Gastrocnemius medialis (tissue), 4 donors: ENCODE results near the gene SPINK4.

ENCODE experiments used
- POLR2A ChIP-seq, 2 donors: fragments of 450-650 bp; IDR thresholded peaks; one replicate each; pipeline ENCODE4 v1.6.1; 2017; ENCODE audit warnings: antibody characterized with exemption in 2 of 2, mild to moderate bottlenecking in 2 of 2, moderate library complexity in 2 of 2
- TF ChIP-seq, protein P1 (sequence below), 5 experiments: fragments of 450-650 bp in 3 of 5; fragments of 200-600 bp in 2 of 5; sonication (generic) in 2 of 5; IDR thresholded peaks in 4 of 5; conservative IDR thresholded peaks in 1 of 5; 1 replicate in 4 of 5; 2 replicates in 1 of 5; pipeline ENCODE4 v1.5.1; 2016 to 2019; ENCODE audit warnings: antibody characterized with exemption in 5 of 5, mild to moderate bottlenecking in 3 of 5, moderate library complexity in 3 of 5

DNA sequence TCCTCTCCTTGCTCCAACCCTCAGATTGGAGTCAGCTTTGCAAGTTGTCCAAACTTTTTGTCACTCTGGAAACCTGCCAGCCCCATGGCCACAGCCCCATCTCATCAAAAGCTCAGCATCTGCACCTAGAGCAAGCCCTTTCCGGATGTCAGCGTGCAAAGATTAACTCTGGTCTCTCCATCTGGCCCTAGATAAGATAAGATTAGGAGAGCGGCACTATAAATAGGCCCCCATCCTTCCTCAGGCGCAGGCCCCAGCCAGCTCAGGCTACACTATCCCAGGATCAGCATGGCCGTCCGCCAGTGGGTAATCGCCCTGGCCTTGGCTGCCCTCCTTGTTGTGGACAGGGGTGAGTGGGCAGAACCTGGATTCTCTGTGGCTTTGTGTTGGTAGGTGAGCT lies at the start of gene SPINK4:
- no peak for TF ChIP-seq POLR2A (IDR thresholded peaks at IDR 0.05)
- TF ChIP-seq, protein P1, sequence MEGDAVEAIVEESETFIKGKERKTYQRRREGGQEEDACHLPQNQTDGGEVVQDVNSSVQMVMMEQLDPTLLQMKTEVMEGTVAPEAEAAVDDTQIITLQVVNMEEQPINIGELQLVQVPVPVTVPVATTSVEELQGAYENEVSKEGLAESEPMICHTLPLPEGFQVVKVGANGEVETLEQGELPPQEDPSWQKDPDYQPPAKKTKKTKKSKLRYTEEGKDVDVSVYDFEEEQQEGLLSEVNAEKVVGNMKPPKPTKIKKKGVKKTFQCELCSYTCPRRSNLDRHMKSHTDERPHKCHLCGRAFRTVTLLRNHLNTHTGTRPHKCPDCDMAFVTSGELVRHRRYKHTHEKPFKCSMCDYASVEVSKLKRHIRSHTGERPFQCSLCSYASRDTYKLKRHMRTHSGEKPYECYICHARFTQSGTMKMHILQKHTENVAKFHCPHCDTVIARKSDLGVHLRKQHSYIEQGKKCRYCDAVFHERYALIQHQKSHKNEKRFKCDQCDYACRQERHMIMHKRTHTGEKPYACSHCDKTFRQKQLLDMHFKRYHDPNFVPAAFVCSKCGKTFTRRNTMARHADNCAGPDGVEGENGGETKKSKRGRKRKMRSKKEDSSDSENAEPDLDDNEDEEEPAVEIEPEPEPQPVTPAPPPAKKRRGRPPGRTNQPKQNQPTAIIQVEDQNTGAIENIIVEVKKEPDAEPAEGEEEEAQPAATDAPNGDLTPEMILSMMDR (IDR thresholded peaks at IDR 0.05 in 4 of 5, conservative IDR thresholded peaks at IDR 0.05 in 1 of 5) = no peak
